ENCODE results near the gene BTBD1.
"Not testable (repeated sequence)": the region's sequence is repeated elsewhere in the genome, so short reads cannot be mapped to it uniquely, and the experiment has no call there.

The BTBD1 gene

DNA sequence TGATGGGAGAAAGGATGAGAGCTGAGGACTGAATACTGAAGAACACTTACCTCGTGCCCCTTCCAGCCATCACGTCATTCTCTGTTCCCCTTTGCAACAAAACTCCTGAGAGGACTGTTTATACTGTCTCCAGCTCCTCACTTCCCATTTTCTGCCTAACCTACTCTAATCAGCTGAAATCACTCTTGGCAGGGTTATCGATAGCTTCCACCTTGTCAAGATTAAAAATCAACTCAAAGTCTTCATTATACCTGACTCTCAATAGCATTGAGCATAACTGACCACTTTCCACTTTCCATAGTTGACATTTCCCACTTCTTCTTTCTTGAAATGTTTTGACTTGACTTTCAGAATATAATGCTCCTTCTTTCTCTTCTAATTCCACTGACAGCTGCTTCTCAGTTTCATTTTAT is 4.3 kb downstream of the BTBD1 start:
- no peak for DNase-seq (ENCODE audit: extremely low spot score, insufficient read length, low read depth)
- FAIRE-seq: peak; percentile 84

DNA sequence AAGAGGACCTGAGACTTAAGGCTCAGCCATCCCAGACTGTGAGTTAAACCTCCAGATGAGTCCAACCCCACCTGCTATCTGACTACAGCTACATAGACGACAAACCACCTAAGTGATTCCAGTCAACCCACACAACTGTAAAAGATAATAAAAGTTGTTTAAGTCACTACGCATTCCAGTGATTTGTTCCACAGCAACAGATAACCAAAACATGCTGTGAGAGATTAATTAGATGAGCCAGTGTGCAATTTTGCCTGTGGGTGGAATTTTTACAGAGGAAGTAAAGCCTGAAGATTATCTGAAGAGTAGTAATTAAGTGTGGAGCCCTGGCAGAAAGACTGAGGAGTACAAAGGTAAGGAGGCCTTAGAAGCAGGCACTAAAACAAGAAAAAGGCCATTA is 5.4 kb downstream of the BTBD1 start:
- DNase-seq (ENCODE audit: extremely low spot score, insufficient read length, low read depth) (no peak), FAIRE-seq (no peak)

DNA sequence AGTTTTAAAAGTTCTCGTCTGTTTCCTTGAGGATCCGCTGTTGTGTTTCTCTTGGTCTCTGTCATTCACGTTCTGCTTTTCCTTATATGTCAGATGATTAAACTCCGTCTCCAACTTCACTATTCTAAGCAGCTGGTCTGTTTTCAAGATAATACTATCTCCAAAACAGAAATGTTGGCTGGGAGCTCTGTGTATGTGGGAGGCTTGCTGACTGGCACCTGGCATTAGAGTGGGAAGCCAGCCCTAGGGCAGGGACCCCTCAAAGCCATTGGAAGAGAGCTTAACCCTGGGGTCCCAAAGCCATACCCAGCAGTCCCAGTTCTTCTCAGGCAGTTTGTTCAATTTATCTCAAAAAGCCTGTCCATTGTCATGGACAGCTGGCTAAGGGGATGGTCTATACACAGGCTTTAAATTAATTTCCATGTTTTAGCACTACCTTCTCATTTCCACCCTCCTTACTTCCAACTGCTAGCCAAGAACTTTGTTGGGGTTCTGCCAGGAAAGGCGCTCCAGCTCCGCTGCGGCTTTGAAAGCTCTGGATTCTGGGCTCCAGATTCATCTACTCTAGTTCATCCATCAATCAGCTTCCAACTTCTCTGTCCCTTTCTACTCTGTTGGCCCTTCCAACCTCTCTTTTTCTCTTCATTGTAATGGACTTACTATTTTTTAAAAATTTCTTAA is 9.2 kb downstream of the BTBD1 start:
- no peak for FAIRE-seq

DNA sequence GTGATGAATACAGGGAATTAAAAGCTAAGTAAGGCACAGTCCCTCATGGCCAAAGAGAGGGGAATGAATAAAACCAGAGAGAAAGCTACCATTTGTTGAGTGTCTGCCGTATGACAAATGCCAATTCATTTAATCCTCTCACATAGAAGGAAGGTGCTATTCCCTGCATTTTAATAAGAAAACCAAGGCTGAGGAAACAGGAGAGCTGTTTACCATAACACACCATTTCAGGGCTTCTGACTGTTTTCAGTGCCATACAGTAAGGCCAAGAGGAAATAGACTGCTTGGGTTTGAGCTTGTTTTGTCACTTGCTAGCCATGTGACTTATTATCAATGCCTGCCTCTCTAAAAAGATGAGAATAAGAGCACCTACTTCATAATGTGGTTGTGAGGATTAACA is 10.1 kb downstream of the BTBD1 start:
- DNase-seq (ENCODE audit: extremely low spot score, insufficient read length, low read depth) (no peak), FAIRE-seq (no peak)

More for the DNA sequence above, 9.2 kb downstream of the BTBD1 start:
- no peak for DNase-seq (ENCODE audit: extremely low spot score, insufficient read length, low read depth)

DNA sequence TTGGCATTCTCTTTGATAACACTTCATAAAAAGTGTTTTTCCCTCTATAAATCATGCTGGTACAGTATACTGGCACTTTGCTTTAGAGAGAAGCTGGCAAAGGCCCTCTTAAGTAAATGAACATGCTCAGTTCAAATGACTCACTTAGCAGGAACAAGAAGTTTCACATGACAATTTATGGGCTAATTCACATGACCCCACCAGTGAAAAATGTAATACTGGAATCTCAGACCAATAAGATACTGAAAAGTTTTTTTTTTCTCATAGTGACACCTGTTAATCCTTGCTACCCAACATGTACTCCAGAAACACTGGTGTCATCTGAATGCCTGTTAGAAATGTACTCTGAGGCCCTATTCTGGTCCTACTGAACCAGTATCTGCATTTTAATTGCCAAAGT is 13.9 kb downstream of the BTBD1 start:
- FAIRE-seq: no peak

DNA sequence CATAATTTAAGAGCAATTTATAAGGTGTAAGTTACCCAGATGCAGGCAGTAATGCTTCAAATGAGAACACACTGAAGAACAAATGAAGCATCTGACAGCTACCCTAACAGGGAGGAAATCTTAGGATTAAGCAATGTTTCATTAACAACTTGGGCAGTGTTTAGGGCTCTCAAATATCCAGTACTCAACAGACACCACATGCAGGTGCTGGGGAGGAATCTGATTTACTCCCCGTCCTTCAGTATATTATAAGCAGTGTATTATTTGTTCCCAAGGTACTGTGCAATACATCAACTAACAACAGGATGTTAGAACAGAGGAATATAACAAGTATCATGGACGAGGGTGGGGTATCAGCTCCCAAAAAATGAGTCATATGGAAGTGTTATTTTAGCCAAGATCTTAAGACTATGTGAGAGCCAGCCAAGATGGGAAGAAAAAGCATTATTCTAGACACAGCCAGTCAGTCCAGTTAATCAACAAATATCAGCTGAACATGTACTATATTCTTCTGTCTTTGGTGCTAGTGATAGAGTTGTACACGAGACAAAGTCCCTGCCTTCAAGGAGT is 20.4 kb downstream of the BTBD1 start:
- FAIRE-seq (no peak), DNase-seq (ENCODE audit: extremely low spot score, insufficient read length, low read depth) (no peak)

More for the DNA sequence above, 13.9 kb downstream of the BTBD1 start:
- no peak for DNase-seq (ENCODE audit: extremely low spot score, insufficient read length, low read depth)

DNA sequence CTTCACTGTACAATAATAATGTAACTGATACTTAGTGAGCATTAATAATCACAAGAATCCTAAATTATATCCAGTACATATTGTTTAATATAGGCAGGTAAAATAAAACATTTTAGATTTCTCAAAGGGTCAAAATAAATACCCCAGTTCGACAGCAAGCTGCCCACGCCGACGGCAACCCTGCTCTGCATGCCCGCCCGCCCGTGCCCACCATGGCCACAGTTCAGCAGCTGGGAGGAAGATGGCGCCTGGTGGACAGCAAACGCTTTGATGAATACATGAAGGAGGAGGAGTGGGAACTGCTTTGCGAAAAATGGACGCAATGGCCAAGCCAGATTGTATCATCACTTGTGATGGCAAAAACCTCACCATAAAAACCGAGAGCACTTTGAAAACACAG is 22.9 kb downstream of the BTBD1 start:
- DNase-seq (ENCODE audit: extremely low spot score, insufficient read length, low read depth): no peak
- FAIRE-seq: no peak

DNA sequence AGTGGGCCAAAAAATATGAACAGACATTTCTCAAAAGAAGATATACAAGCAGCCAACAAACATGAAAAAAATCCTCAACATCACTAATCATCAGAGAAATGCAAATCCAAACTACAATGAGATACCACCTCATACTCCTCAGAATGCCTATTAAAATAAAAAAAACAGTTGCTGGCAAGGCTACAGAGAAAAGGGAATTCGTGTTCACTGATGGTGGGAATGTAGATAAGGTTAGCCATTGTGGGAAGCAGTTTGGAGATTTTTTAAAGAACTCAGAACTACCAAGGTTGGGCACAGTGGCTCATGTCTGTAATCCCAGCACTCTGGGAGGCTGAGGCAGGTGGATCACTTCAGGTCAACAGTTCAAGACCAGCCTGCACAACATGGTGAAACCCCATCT is 27.8 kb downstream of the BTBD1 start:
- DNase-seq (ENCODE audit: extremely low spot score, insufficient read length, low read depth) (no peak), FAIRE-seq (no peak)

DNA sequence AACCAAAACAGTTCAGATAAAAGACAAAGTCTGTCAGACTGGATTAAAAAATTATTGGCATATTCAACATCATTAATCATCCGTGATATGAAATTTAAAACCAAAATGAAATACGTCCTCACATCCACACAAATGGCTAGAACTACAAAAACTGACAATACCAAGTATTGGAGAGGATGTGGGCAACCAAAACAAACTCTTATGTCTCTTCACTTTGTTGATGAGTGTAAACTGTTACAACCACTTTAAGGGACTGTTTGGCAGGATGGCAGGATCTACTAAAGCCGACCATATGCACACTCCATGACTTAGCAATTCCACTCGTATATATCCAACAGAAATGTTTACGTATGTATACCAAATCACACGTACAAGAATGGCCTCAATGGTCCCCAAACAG is 30.8 kb downstream of the BTBD1 start:
- DNase-seq (ENCODE audit: extremely low spot score, insufficient read length, low read depth) (no peak), FAIRE-seq (no peak)

DNA sequence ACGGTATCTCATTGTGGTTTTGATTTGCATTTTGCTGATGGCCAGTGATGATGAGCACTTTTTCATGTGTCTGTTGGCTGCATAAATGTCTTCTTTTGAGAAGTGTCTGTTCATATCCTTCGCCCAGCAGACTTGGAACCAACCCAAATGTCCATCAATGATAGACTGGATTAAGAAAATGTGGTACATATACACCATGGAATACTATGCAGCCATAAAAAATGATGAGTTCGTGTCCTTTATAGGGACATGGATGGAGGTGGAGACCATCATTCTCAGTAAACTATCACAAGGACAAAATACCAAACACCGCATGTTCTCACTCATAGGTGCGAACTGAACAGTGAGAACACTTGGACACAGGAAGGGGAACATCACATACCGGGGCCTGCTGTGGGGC is 35.8 kb downstream of the BTBD1 start:
- FAIRE-seq; DNase-seq (ENCODE audit: extremely low spot score, insufficient read length, low read depth): not testable (repeated sequence)

DNA sequence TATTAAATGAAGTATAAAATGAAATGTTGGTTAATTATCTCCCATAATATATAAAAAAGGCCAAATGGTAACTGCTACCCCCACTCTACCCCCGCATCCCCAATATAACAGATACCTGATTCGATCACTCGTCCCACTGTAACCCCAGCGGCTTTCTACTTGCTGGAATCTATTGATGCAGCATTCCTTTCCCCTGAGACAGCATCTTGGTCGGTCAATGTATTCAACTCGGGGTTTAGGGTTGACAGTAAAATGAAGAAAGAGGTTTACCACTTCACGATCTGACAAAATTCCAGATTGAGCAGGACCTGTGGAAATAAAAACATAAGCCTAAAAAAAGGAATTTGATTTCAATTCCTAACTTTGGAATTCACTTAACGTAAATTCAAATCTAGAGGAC is 37.0 kb downstream of the BTBD1 start:
- DNase-seq (ENCODE audit: extremely low spot score, insufficient read length, low read depth): no peak
- FAIRE-seq: no peak

DNA sequence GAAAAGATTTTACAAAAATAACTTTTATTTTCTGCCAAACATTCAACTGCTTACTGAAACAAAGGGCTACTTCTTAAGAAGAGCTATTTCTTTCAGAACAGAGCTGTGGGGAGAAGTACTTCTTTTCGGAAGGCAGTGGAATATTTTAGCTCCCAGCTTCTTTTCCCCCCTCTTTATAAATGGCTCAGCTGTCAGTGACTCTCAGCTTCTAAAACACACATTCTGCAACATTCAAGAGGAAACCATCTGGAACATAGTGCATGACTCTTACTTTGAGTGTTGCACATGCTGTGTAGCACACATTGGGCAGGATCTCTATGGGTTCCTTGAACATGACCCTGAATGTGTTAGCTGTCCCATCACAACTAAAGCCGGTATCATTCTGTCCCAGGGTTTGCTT is 48.6 kb downstream of the BTBD1 start:
- FAIRE-seq (no peak), DNase-seq (ENCODE audit: extremely low spot score, insufficient read length, low read depth) (no peak)

DNA sequence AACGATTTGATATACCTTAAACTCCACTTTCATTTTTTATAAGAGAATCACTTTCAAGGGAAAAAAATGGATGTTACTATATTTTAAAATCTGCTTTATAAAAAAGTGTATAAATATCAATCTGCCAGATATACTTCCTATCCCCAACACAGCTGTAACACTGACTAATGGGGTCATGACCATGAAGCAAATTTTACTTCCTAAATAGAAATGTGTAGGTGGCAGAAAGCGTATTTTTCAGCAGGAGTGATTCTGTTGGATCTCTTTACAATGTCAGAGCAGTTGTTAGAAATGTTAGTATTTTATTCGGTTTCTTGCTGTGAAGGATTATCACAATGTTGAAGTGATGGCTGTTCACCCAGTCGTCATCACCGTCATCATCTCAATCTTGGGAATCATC is 50.1 kb downstream of the BTBD1 start:
- FAIRE-seq (no peak), DNase-seq (ENCODE audit: extremely low spot score, insufficient read length, low read depth) (no peak)

DNA sequence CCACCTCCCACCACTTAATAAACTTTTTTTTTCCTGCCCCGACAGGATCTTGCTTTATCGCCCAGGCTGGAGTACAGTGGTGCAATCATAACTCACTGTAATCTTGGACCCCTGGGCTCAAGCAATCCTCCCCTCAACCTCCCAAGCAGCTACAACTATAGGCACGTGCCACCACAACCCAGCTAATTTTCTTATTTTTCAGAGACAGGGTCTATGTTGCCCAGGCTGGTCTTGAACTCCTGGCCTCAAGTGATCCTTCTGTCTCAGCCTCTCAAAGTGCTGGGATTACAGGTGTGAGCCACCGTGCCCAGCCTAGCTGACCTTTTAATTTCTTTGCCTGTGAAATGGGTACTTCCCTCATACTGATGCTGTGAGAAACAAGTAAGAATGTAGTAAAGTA is 51.7 kb downstream of the BTBD1 start:
- DNase-seq (ENCODE audit: extremely low spot score, insufficient read length, low read depth) (no peak), FAIRE-seq (no peak)

DNA sequence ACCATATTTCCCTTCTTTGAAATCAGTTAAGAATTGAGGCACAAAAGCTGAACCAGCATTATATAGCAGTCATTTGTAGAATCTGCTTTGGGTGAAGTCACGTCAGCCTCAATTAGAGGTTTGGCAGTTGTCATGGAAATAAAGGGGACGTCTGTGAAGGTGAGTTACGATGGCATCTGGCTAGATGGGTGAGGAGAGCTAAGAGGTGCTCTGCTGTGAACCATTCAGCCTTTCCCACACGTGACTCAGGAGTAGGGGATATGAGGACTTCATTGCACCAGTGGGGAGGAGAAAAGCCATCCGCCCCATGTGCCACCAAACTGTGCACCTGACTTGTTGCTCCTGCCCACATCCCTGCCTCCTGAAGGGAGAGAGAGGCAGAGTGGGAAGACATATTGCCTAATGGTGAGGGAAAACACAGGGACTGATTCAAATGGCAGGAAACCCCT is 52.8 kb downstream of the BTBD1 start:
- DNase-seq (ENCODE audit: extremely low spot score, insufficient read length, low read depth): no peak
- FAIRE-seq: no peak

DNA sequence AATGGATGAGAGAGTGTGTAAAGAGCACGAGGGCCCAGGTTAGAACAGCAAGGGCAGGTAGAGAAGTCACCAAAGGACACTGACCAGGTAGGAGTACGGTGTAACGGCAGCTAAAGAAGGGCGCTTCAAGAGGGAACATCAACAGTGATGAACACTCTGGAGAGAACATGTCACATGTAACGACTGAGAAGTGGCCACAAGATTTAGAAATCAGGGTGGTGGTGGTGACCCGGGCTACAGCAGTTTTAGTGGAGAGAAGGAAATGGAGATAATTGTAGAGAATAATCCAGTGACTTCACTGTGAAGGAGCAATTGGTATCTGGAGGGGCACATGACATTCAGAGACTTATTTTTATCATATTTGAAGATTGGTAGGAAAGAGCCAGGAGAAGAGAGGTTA is 54.4 kb downstream of the BTBD1 start:
- no peak for FAIRE-seq

DNA sequence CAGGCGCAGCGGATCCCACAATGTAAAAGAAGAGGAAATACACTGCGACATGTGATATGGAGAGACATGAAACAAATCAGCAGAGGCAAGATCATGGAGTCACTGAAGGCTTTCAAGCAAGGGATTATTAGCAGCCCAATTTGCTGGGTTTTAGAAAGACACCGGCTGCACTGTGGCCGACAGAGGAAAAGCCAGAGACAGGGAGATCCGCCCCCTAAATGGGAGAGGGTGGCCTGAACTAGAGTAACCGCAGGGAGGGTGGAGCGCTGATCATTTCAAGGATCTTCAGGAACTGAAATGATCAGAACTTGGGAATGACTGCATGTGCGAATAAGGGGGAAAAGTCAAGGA is 55.0 kb downstream of the BTBD1 start:
- no peak for FAIRE-seq

More for the DNA sequence above, 54.4 kb downstream of the BTBD1 start:
- no peak for DNase-seq (ENCODE audit: extremely low spot score, insufficient read length, low read depth)

DNA sequence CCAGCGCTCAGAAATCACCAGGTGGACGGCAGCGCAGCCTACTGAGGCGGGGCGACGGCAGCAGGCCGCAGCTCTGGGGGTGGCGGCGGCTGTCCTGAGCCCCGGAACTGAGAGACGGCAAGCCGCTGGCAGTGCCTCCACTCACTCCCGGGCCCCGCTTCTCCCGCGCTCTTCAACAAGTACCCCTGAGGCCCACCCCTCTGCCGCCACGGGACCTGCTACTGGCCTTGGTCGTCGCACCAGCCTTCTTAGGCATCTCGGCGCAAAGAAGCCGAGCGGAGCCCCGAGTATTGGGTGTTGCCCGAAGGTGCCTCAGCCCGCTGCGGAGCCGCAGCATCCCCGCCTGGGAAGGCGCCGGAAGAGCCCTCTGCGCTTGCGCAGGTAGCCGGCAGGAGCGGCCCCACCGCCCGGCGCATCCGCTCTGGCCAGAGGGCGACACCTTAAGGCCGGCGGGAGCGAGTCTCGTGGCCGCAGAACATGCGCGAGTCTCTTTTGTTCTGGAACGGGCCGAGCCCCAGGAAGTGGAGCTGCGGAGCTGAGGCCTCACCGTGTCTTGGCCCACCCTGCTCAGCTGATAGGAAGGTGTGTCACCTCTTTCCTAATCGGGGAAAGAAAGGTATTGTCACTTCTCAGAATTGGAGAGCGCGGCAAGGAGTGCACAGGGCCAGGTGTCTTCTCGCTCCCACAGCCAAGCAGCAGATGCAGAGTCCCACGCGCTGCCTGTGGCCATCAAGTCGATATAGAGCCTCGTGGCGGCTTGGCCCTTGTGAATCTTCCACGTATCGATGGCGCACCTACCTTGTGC is 55.6 kb downstream of the BTBD1 start, which contains the start of gene C15orf40:
C15orf40 (minus strand) TSS at position 369 of the 805 bp plus-strand sequence; CDS start at position 337, 32 bp downstream.
- peak; percentile 96 for DNase-seq (ENCODE audit: extremely low spot score, insufficient read length, low read depth)
- peak; percentile 82 for FAIRE-seq

More for the DNA sequence above, 55.0 kb downstream of the BTBD1 start:
- DNase-seq (ENCODE audit: extremely low spot score, insufficient read length, low read depth): no peak

DNA sequence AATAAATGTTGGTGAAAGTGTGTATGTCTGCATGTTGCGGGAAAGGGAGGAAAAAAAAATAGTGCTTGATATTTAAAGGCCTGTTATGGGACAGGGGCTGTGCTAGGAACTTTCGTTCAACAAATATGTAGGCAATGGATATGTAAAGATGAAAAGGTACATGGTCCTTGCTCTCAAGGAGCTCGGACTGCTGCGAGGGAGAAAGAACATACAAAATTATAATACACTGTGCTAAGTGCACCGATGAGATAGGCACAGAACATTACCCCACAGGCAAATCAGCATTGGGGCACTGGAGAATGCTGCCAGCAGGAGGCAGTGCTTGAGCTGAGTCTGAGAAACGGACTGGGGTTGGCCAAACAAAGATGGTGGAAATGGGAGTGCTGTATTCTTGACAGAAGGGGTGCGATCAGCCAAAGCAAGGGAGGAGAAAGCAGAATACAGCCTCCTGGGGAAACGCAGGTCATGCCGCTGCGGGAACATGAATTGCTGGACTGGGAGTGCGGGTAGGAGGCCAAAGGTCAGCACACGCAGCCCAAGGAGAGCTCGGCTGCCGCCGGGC is 56.3 kb downstream of the BTBD1 start:
- DNase-seq (ENCODE audit: extremely low spot score, insufficient read length, low read depth): peak; percentile 55
- peak; percentile 87 for FAIRE-seq

DNA sequence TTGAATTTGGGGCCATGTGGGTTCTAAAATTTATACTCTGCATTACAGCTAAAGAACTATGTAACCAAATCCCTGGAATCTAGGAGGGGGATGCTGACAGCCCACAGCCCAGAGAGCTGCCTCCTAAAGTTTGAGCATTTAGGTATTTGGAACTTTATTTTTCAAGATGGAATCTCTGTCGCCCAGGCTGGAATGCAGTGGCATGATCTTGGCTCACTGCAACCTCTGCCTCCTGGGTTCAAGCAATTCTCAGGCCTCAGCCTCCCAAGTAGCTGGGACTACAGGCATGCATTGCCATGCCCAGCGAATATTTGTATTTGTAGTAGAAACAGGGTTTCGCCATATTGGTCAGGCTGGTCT is 66.4 kb downstream of the BTBD1 start:
- DNase-seq (ENCODE audit: extremely low spot score, insufficient read length, low read depth); FAIRE-seq: not testable (repeated sequence)
